HK-2 (cell line): ENCODE results near the gene ARMCX2.
A peak's percentile ranks its signal among the peaks of the same experiment; 100 is the strongest.
"Not testable (repeated sequence)": the region's sequence is repeated elsewhere in the genome, so short reads cannot be mapped to it uniquely, and the experiment has no call there.

Experiments used
- DNase-seq: peaks from one replicate; pipeline ENCODE4 v3.0.0-alpha.2; 2018; ENCODE audit not compliant: unreplicated experiment

ARMCX2 gene

DNA sequence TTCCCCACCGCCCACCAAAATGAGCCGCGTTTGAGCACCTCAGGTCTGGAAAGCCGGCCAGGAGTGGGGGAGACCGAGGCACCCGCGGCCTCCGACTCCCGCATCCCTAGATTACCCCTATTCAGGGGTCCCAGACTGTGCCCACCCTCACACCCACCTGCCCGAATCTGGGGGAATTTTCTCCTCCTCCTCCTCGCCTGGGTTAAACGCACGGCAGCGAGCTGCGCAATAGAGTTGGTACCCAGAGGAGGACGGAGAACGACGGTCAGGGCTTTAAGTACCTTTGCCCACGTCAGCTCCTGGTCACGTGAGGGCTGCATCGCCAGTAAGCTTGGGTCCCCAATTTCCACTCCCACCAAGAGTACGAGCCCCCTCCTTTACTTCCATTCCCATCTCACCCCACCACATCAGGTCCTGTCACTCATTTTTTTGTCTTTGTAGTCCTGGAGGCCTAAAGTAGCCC is at the start of gene ARMCX2:
Gene ARMCX2, minus strand, starts transcription at position 250 of the 463 bp plus-strand sequence. CDS start 2,262 bp downstream, outside the sequence.
- DNase-seq: no peak

DNA sequence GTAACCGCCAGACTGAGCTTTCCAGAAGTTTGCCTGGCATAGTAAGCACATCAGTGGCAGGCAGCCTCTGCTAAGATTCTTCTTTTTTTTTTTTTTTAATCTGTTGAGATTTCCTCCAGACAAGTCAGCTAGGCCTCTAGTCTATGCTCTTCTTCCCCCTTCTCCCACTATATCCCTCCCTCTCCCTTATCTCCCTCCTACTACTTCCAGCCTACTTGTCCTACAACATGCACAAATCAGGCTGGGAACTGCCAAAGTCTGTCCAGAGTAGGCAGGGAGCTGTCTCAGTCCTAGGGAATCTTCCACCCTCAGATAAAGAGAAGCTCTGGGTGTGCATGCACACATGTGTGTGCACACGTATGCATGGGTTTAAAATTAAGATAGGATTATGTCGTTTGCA is 49.7 kb upstream of the ARMCX2 start:
- no peak for DNase-seq

DNA sequence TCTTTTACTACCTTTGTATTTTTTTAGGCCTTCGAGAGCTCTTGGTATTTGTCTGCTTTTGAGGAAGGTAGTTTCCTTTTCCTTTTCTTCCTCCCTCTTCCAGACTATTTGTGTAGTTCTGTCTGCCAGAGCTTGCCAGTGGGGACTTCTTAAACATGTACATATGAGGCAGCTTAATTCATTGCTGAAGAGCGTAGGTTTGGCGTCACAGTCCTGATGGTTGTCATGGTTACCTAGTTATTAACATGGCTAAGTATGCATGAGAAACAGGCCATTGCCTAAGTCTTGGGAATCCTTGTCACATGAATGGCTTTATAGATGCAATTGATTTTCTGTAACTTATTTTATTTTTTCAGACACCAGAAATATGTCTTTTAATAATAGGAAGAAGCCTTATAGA is 48.5 kb upstream of the ARMCX2 start:
- DNase-seq: no peak

GRCh38 chrX:101693476-101693875 is 33.8 kb upstream of the ARMCX2 start:
- no peak for DNase-seq

GRCh38 chrX:101691835-101692234 is 32.2 kb upstream of the ARMCX2 start:
- no peak for DNase-seq

DNA sequence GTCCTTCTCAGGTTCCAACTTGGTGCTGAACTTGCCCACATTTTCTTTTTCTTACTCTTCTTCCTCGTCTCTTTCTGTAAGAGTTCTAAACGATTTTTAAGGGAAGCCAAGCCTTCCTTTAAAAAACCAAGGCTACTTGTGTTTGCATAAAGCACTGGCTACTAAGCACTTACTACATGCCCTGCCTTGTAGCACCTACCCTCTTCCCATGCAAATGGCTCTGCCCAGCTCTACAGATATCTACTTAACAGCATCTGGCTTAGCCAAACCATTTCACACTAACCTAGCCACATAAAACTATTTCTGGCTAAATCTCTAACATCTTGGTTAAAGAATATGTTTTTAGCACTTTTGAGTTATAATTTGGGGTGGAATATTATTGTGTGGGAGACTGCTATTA is 26.9 kb upstream of the ARMCX2 start:
- DNase-seq: no peak

- DNase-seq: no peak
Observed at GRCh38 chrX:101685923-101686322, 26.3 kb upstream of the ARMCX2 start.

DNA sequence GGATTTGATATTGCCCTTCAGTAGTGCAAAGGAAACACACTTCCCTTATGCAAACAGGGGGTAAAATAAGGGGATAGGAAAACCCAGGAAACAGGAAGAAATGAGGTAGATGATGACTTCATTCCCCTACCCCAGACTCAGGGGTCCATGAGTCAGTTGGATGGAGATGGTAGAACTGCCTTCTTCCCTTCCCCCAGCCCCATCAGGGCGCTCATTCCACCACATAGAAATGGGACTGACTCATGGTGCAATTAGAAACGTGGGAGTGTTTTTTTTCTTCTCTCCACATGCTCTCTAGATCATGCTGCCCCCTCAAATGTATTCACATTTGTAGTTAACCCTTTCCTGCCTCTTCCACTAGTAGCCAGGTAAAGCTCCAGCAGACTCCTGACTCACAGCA is 23.1 kb upstream of the ARMCX2 start:
- DNase-seq: no peak

DNA sequence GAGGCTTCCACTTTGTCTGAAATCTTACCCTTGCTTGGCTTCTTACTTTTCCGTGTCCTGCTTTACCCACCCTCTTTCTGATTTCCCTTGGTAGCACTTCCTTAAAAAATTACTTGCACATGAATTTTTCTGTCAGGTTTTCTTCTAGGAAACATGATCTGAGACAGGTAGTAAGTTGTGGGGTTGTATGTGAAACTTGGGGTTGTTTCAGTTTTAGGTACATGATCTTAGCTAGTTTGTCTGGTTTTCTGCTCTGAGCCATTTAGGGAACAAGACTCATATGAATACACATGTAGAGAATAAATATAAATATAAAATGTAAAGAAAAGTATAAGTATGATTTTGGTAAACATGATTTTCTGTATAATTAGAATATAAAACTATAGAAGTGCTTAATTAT is 17.4 kb upstream of the ARMCX2 start:
- DNase-seq: no peak

DNA sequence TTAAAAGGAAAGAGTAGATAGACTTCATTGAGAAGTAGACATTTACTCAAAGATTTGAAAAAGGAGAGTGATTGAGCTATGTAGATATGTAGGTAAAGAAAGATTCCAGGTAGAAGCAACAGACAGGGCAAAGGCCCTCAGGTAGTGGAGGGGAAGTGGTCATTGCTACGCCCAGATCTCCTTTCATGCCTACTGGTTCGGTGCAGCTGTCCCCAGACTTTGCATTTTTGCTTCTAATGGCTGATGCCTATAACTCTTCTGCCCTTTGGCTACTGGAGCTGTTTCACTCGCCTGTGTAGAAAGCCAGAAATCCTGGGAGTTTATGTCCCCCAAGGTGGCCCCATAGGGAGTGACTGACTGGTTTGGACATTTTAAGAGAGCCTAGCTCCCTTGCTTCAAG is 16.9 kb upstream of the ARMCX2 start:
- DNase-seq: no peak

- DNase-seq: no peak
Observed at GRCh38 chrX:101668143-101668542, 8.5 kb upstream of the ARMCX2 start.

DNA sequence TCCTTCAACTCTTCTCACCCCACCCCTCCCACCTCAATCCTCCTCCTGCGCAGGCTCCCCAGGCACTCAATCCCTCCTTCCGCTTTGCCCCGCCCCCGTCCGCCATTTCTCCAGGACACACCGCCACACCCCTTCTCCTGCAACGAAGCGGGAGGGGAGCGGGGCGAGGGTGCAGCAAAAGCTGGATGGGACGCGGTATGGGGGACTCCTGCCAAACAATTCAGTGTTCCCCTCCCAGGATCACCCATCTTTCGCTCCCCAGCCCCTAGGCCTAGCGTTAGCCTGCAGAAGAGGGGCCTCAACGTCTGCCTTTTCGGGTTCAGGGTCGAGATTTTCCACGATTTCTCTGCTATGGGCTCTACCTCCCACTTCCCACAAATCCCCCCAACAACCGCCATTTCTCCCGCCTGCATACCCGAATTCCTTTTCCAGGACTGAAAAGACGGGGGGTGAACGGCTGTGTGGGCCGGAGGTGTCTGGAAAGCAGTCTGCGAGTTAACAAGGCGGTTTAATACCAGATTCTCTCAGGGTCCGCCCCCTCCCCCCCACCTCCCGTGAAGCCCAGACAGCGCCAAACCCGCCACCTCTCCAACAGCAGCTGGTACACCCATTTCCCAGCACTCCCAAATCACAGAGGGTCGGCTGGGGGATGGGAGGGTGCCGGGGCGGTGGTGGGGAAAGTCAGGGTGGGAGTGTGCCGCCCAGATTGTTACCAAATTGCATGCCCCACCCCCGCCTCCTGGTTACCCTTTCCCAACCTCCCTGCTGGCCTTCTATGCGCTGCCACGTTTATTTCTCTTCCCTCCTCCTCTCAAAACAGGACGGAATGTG is 774 bp downstream of the ARMCX2 start:
- DNase-seq: peak; percentile 47

GRCh38 chrX:101657495-101657894 is 2.2 kb downstream of the ARMCX2 start:
- DNase-seq: no peak

DNA sequence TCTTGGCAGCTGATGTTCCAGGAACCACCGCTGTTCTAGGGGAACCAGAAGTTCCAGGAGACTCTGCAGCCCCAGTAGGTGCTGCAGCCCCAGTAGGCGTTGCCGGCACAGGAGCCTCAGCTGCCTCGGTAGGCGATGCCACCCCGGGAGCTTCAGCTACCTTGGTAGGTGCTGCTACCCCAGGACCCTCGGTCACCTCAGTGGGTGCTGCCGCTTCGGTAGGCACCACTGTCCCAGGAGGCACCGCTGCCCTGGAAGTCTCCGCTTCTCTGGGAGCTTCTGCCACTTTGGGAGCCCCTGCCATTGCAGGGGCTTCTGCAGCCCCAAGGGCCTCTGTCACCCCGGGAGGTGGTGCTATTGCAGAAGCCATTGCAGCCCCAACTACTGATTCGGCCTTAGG is 2.8 kb downstream of the ARMCX2 start:
- no peak for DNase-seq

GRCh38 chrX:101655534-101655933 is 4.1 kb downstream of the ARMCX2 start:
- no peak for DNase-seq

DNA sequence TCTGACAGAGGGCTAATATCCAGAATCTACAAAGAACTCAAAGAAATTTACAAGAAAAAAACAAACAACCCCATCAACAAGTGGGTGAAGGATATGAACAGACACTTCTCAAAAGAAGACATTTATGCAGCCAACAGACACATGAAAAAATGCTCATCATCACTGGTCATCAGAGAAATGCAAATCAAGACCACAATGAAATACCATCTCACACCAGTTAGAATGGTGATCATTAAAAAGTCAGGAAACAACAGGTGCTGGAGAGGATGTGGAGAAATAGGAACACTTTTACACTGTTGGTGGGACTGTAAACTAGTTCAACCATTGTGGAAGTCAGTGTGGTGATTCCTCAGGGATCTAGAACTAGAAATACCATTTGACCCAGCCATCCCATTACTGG is 11.9 kb downstream of the ARMCX2 start:
- not testable (repeated sequence) for DNase-seq

- no peak for DNase-seq
Observed at GRCh38 chrX:101642093-101642492, 17.6 kb downstream of the ARMCX2 start.

GRCh38 chrX:101639583-101639982 is 20.1 kb downstream of the ARMCX2 start:
- no peak for DNase-seq

DNA sequence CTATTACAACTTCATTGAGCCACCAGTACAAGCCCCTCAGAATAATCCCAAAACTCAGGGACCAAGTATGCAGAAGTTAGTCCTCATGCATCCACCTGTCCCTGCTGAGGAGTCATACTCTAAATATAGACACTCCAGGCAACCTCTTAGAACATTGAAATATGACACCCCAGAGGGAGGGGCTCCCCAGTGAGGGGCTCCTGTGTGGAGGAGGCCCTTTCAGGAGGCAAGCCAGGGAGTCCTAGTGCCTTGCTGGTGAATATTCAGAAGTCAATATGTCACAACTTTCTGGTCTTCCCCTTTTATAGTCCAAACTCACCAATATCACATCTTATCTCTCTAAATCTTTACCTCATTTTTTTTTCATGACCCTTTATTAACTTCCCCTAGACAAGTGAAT is 40.3 kb downstream of the ARMCX2 start:
- DNase-seq: no peak

- peak; percentile 69 for DNase-seq
Observed at GRCh38 chrX:101617211-101618191, 42.1 kb downstream of the ARMCX2 start, which contains the start of gene ARMCX6. TSS of gene ARMCX6 (minus strand) at chrX:101618000. CDS start at chrX:101616620, 1,380 bp downstream.

DNA sequence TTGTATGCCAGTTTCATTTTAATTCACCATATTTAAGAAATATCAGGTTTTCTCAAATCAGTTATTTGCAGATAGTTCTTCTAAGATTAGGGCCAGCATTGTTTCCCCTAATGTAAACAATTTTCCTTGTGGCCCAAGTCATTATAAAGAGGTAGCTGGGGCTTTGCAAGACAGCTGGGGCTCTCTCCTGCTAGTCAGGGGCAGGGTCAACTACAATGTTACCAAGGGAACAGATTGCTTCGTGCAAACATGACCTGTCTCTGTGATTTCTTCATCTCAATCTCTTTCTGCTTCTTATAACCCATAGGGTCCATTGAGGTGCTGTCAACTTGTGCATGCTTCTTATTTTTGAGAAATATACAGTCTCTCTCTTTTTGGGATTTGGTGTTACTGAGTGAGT is 53.9 kb downstream of the ARMCX2 start:
- DNase-seq: no peak
